Keratinocyte (primary cell): Measurements from ENCODE around the gene ETFRF1.

Source experiments
- CTCF ChIP-seq, 3 experiments: IDR thresholded peaks in 1 of 3; conservative IDR thresholded peaks in 1 of 3; optimal IDR thresholded peaks in 1 of 3; 2 replicates in 2 of 3; 3 replicates in 1 of 3; pipeline versions ENCODE3 to v1.5.1; 2011; ENCODE audit warnings: low read length in 3 of 3, mild to moderate bottlenecking in 3 of 3, moderate library complexity in 2 of 3, control low read depth in 1 of 3, inconsistent platforms in 1 of 3; ENCODE audit not compliant: insufficient read depth in 2 of 3; ENCODE audit errors: extremely low read depth in 1 of 3
- EZH2 ChIP-seq: IDR thresholded peaks from one replicate; pipeline ENCODE4 v1.6.1; 2012; ENCODE audit warnings: inconsistent platforms, mild to moderate bottlenecking, low read length, moderate library complexity

- TF ChIP-seq CTCF (optimal IDR thresholded peaks at IDR 0.05 in 1 of 3, IDR thresholded peaks at IDR 0.05 in 1 of 3, conservative IDR thresholded peaks at IDR 0.05 in 1 of 3; ENCODE audit: extremely low read depth in 1 of 3, insufficient read depth in 2 of 3, low read length in 3 of 3) (no peak), EZH2 (no peak)
Observed at GRCh38 chr12:25236190-25236589, 41.2 kb downstream of the ETFRF1 start.
